Measurements from ENCODE around the gene UNC13B.

The UNC13B gene

GRCh38 chr9:35115680-35116538 is 45.9 kb upstream of the UNC13B start, which contains the start of gene ATOSB (continued):
- TF ChIP-seq ZBTB48 (tag by site-specific recombination; IDR thresholded peaks at IDR 0.05) (peak; percentile 69), PRDM1 (tag by site-specific recombination; IDR thresholded peaks at IDR 0.05) (0 out of 2 replicates have a peak, but pooled peaks have one; percentile 32), ZNF341 (tag by site-specific recombination; IDR thresholded peaks at IDR 0.05; ENCODE audit: low read depth) (no peak; the same call in 1 of the 2 replicates), HOXD13 (CRISPR knock-in tag; IDR thresholded peaks at IDR 0.05; ENCODE audit: borderline replicate concordance) (no peak), ZNF670 (tag by site-specific recombination; IDR thresholded peaks at IDR 0.05; ENCODE audit: low read depth) (no peak), ZNF366 (tag by site-specific recombination; conservative IDR thresholded peaks at IDR 0.05) (peak; percentile 79), HOXC10 (CRISPR knock-in tag; IDR thresholded peaks at IDR 0.05) (no peak), ZBTB7A (tag by site-specific recombination; IDR thresholded peaks at IDR 0.05; ENCODE audit: low read depth) (0 out of 2 replicates have a peak, but pooled peaks have one; percentile 12), ZNF623 (tag by site-specific recombination; IDR thresholded peaks at IDR 0.05) (no peak), SETDB1 (IDR thresholded peaks at IDR 0.05; ENCODE audit: insufficient read length, low read length) (no peak), ZNF311 (tag by site-specific recombination; IDR thresholded peaks at IDR 0.05; ENCODE audit: borderline replicate concordance) (no peak), SP3 (tag by site-specific recombination; IDR thresholded peaks at IDR 0.05) (peak; percentile 99)
- TF ChIP-seq, protein P1, sequence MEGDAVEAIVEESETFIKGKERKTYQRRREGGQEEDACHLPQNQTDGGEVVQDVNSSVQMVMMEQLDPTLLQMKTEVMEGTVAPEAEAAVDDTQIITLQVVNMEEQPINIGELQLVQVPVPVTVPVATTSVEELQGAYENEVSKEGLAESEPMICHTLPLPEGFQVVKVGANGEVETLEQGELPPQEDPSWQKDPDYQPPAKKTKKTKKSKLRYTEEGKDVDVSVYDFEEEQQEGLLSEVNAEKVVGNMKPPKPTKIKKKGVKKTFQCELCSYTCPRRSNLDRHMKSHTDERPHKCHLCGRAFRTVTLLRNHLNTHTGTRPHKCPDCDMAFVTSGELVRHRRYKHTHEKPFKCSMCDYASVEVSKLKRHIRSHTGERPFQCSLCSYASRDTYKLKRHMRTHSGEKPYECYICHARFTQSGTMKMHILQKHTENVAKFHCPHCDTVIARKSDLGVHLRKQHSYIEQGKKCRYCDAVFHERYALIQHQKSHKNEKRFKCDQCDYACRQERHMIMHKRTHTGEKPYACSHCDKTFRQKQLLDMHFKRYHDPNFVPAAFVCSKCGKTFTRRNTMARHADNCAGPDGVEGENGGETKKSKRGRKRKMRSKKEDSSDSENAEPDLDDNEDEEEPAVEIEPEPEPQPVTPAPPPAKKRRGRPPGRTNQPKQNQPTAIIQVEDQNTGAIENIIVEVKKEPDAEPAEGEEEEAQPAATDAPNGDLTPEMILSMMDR (tag by site-specific recombination; IDR thresholded peaks at IDR 0.05) = no peak

GRCh38 chr9:35116539-35116897 is 45.3 kb upstream of the UNC13B start:
- peak overlapping the region; percentile 48 for H3K4me3 ChIP-seq (ENCODE audit: low read depth, low read length)
- H3K27ac ChIP-seq (ENCODE audit: extremely low read depth, low read depth, low read length) = 0 out of 2 replicates have a peak overlapping the region, but pooled peaks have one; percentile 18
- peaks cover 15% of the 10 kb centered on the region for H3K4me1 ChIP-seq (ENCODE audit: control insufficient read depth, insufficient read depth, low read length)
- CTCF ChIA-PET = interaction anchor here (0.6 to 6.8 kb wide), 16 partner anchors 10 to 557 kb away, joined by 3 to 58 read pairs (median 4); partner anchors contain the start of gene CA9
- POLR2A ChIA-PET = interaction anchor here (0.6 to 4.3 kb wide), 9 partner anchors 14 to 863 kb away, joined by 3 to 92 read pairs (median 4); partner anchors contain the start of genes CCDC107, PIGO, RMRP and STOML2
- H3K9me3 ChIP-seq (ENCODE audit: control insufficient read depth, insufficient read depth, low read depth, low read length) = no peaks in the 10 kb centered on the region
- H3K36me3 ChIP-seq (ENCODE audit: control insufficient read depth in 2 of 2, insufficient read depth in 1 of 2, low read length in 2 of 2) = no peaks in the 10 kb centered on the region
- peak; percentile 96 for TF ChIP-seq ZNF600 (tag by site-specific recombination; IDR thresholded peaks at IDR 0.05)
- no peak for TF ChIP-seq ZNF10 (tag by site-specific recombination; IDR thresholded peaks at IDR 0.05)
- TF ChIP-seq, protein P2, sequence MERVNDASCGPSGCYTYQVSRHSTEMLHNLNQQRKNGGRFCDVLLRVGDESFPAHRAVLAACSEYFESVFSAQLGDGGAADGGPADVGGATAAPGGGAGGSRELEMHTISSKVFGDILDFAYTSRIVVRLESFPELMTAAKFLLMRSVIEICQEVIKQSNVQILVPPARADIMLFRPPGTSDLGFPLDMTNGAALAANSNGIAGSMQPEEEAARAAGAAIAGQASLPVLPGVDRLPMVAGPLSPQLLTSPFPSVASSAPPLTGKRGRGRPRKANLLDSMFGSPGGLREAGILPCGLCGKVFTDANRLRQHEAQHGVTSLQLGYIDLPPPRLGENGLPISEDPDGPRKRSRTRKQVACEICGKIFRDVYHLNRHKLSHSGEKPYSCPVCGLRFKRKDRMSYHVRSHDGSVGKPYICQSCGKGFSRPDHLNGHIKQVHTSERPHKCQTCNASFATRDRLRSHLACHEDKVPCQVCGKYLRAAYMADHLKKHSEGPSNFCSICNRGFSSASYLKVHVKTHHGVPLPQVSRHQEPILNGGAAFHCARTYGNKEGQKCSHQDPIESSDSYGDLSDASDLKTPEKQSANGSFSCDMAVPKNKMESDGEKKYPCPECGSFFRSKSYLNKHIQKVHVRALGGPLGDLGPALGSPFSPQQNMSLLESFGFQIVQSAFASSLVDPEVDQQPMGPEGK (tag by site-specific recombination; IDR thresholded peaks at IDR 0.05) = no peak
- peak; percentile 53 for TF ChIP-seq ZBTB17 (tag by site-specific recombination; IDR thresholded peaks at IDR 0.05)
- no peak for TF ChIP-seq ZNF654 (tag by site-specific recombination; IDR thresholded peaks at IDR 0.05; ENCODE audit: low read depth)
- no peak for TF ChIP-seq ZNF391 (tag by site-specific recombination; IDR thresholded peaks at IDR 0.05; ENCODE audit: borderline replicate concordance, low read depth)
- TF ChIP-seq ZNF677 (tag by site-specific recombination; IDR thresholded peaks at IDR 0.05) = no peak
- no peak for TF ChIP-seq AEBP2 (tag by site-specific recombination; IDR thresholded peaks at IDR 0.05; ENCODE audit: borderline replicate concordance)
- TF ChIP-seq ZNF302 (tag by site-specific recombination; IDR thresholded peaks at IDR 0.05; ENCODE audit: low read depth) = no peak
- TF ChIP-seq KLF8 (tag by site-specific recombination; IDR thresholded peaks at IDR 0.05) = no peak
- TF ChIP-seq GLI4 (tag by site-specific recombination; IDR thresholded peaks at IDR 0.05) = no peak
- TF ChIP-seq, protein P3, sequence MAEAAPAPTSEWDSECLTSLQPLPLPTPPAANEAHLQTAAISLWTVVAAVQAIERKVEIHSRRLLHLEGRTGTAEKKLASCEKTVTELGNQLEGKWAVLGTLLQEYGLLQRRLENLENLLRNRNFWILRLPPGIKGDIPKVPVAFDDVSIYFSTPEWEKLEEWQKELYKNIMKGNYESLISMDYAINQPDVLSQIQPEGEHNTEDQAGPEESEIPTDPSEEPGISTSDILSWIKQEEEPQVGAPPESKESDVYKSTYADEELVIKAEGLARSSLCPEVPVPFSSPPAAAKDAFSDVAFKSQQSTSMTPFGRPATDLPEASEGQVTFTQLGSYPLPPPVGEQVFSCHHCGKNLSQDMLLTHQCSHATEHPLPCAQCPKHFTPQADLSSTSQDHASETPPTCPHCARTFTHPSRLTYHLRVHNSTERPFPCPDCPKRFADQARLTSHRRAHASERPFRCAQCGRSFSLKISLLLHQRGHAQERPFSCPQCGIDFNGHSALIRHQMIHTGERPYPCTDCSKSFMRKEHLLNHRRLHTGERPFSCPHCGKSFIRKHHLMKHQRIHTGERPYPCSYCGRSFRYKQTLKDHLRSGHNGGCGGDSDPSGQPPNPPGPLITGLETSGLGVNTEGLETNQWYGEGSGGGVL (tag by site-specific recombination; IDR thresholded peaks at IDR 0.05) = no peak
- TF ChIP-seq YY1 (tag by site-specific recombination; IDR thresholded peaks at IDR 0.05) = no peak
- TF ChIP-seq, protein P4, sequence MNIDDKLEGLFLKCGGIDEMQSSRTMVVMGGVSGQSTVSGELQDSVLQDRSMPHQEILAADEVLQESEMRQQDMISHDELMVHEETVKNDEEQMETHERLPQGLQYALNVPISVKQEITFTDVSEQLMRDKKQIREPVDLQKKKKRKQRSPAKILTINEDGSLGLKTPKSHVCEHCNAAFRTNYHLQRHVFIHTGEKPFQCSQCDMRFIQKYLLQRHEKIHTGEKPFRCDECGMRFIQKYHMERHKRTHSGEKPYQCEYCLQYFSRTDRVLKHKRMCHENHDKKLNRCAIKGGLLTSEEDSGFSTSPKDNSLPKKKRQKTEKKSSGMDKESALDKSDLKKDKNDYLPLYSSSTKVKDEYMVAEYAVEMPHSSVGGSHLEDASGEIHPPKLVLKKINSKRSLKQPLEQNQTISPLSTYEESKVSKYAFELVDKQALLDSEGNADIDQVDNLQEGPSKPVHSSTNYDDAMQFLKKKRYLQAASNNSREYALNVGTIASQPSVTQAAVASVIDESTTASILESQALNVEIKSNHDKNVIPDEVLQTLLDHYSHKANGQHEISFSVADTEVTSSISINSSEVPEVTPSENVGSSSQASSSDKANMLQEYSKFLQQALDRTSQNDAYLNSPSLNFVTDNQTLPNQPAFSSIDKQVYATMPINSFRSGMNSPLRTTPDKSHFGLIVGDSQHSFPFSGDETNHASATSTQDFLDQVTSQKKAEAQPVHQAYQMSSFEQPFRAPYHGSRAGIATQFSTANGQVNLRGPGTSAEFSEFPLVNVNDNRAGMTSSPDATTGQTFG (tag by site-specific recombination; IDR thresholded peaks at IDR 0.05; ENCODE audit: borderline replicate concordance) = no peak
